ENCODE results near the gene UMODL1.

GRCh38 chr21:42031241-42031640 lies 39.9 kb upstream of the UMODL1 start:
- TF ChIP-seq CTCF (IDR thresholded peaks at IDR 0.05): no peak
- TF ChIP-seq POLR2AphosphoS5 (IDR thresholded peaks at IDR 0.05): no peak
- TF ChIP-seq POLR2A (IDR thresholded peaks at IDR 0.05): no peak

All from suprapubic skin (tissue), 4 donors.